ENCODE measurements around the gene DGLUCY.
"Not testable (repeated sequence)": the region's sequence is repeated elsewhere in the genome, so short reads cannot be mapped to it uniquely, and the experiment has no call there.

The DGLUCY gene

GRCh38 chr14:91190853-91191252 lies 77.0 kb downstream of the DGLUCY start:
- H3K36me3 ChIP-seq (ENCODE audit: insufficient read depth): no peaks in the 10 kb centered on the region
- H3K4me3 ChIP-seq (IDR thresholded peaks at IDR 0.05; ENCODE audit: insufficient read depth, low read depth, low read length): no peak overlapping the region
- H3K79me2 ChIP-seq (ENCODE audit: insufficient read depth, low read depth): no peaks in the 10 kb centered on the region
- no peaks in the 10 kb centered on the region for H3K27me3 ChIP-seq (ENCODE audit: insufficient read depth, low read depth)
- H3K27ac ChIP-seq: no peak overlapping the region
- peaks cover 13% of the 10 kb centered on the region for H3K4me1 ChIP-seq (ENCODE audit: low read depth, poor library complexity, severe bottlenecking)
- TF ChIP-seq, protein P1, sequence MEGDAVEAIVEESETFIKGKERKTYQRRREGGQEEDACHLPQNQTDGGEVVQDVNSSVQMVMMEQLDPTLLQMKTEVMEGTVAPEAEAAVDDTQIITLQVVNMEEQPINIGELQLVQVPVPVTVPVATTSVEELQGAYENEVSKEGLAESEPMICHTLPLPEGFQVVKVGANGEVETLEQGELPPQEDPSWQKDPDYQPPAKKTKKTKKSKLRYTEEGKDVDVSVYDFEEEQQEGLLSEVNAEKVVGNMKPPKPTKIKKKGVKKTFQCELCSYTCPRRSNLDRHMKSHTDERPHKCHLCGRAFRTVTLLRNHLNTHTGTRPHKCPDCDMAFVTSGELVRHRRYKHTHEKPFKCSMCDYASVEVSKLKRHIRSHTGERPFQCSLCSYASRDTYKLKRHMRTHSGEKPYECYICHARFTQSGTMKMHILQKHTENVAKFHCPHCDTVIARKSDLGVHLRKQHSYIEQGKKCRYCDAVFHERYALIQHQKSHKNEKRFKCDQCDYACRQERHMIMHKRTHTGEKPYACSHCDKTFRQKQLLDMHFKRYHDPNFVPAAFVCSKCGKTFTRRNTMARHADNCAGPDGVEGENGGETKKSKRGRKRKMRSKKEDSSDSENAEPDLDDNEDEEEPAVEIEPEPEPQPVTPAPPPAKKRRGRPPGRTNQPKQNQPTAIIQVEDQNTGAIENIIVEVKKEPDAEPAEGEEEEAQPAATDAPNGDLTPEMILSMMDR (conservative IDR thresholded peaks at IDR 0.05; ENCODE audit: low read depth, low read length): no peak
- no peak overlapping the region for H3K9ac ChIP-seq
- H2AFZ ChIP-seq (ENCODE audit: low read depth): no peak overlapping the region
- H4K20me1 ChIP-seq (ENCODE audit: insufficient read depth): no peaks in the 10 kb centered on the region
- no peak overlapping the region for H3K4me2 ChIP-seq

DNA sequence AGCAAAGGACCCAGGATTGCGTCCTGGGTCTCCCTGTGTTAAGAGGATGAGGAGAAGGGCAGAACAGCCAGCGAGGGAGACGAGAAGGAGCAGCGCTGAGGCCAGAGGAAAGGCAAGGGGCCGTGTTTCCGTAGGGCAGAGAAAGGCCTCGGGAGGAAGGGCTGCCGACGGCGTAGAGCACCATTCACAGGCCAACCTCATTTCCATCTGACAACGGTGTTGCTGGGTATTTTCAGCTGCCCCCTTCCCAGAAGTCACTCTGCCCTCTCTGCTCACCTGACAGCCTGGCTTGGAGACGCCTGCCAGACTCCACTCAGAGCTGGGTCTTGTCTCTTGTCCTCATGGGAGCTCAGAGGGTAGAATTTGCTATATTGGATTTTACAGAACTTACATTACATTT lies 79.2 kb downstream of the DGLUCY start:
- Histone ChIP-seq H2AFZ (ENCODE audit: low read depth) (no peak overlapping the region), H3K27ac (no peak overlapping the region), H3K36me3 (ENCODE audit: insufficient read depth) (no peaks in the 10 kb centered on the region), H3K4me3 (IDR thresholded peaks at IDR 0.05; ENCODE audit: insufficient read depth, low read depth, low read length) (no peak overlapping the region), H3K4me2 (no peak overlapping the region), H3K9ac (no peak overlapping the region), H3K79me2 (ENCODE audit: insufficient read depth, low read depth) (no peaks in the 10 kb centered on the region), H4K20me1 (ENCODE audit: insufficient read depth) (no peaks in the 10 kb centered on the region), H3K4me1 (ENCODE audit: low read depth, poor library complexity, severe bottlenecking) (peaks cover 35% of the 10 kb centered on the region), H3K27me3 (ENCODE audit: insufficient read depth, low read depth) (no peaks in the 10 kb centered on the region)
- TF ChIP-seq, protein P1 (conservative IDR thresholded peaks at IDR 0.05; ENCODE audit: low read depth, low read length): no peak

DNA sequence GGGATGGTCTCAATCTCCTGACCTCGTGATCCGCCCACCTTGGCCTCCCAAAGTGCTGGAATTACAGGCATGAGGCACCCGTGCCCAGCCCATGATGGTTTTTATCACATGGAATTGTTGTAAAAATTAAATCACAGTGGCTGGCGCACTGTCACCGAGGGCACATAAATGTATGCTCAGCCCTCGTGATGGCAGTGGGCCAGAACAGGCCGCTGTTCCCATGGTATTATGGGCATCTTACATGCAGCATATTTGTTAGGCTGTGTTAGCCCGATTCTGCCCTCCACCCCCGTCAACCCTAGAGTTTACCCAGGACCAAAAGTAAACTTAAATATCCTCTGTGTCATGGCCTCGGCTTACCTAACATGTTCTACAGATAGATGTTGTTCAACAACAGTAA lies 82.0 kb downstream of the DGLUCY start:
- no peaks in the 10 kb centered on the region for H3K79me2 ChIP-seq (ENCODE audit: insufficient read depth, low read depth)

GRCh38 chr14:91197631-91198030 lies 83.8 kb downstream of the DGLUCY start:
- peaks cover 46% of the 10 kb centered on the region for H3K4me1 ChIP-seq (ENCODE audit: low read depth, poor library complexity, severe bottlenecking)
- TF ChIP-seq, protein P1 (conservative IDR thresholded peaks at IDR 0.05; ENCODE audit: low read depth, low read length): no peak
- H3K4me3 ChIP-seq (IDR thresholded peaks at IDR 0.05; ENCODE audit: insufficient read depth, low read depth, low read length): no peak overlapping the region
- no peak overlapping the region for H2AFZ ChIP-seq (ENCODE audit: low read depth)
- peak overlapping the region; percentile 73 for H3K27ac ChIP-seq
- H3K9ac ChIP-seq: no peak overlapping the region
- H3K36me3 ChIP-seq (ENCODE audit: insufficient read depth): no peaks in the 10 kb centered on the region
- H3K79me2 ChIP-seq (ENCODE audit: insufficient read depth, low read depth): no peaks in the 10 kb centered on the region
- no peaks in the 10 kb centered on the region for H4K20me1 ChIP-seq (ENCODE audit: insufficient read depth)
- H3K27me3 ChIP-seq (ENCODE audit: insufficient read depth, low read depth): no peaks in the 10 kb centered on the region
- H3K4me2 ChIP-seq: peak overlapping the region; percentile 63; the same call in 1 of the 2 replicates

More for the DNA sequence above, 82.0 kb downstream of the DGLUCY start:
- peak overlapping the region; percentile 63; the same call in 1 of the 2 replicates for H3K4me2 ChIP-seq
- H2AFZ ChIP-seq (ENCODE audit: low read depth): no peak overlapping the region
- H3K9ac ChIP-seq: no peak overlapping the region
- no peaks in the 10 kb centered on the region for H3K36me3 ChIP-seq (ENCODE audit: insufficient read depth)
- no peaks in the 10 kb centered on the region for H4K20me1 ChIP-seq (ENCODE audit: insufficient read depth)
- TF ChIP-seq, protein P1 (conservative IDR thresholded peaks at IDR 0.05; ENCODE audit: low read depth, low read length): no peak
- H3K27me3 ChIP-seq (ENCODE audit: insufficient read depth, low read depth): no peaks in the 10 kb centered on the region
- H3K4me3 ChIP-seq (IDR thresholded peaks at IDR 0.05; ENCODE audit: insufficient read depth, low read depth, low read length): no peak overlapping the region
- peaks cover 46% of the 10 kb centered on the region for H3K4me1 ChIP-seq (ENCODE audit: low read depth, poor library complexity, severe bottlenecking)
- H3K27ac ChIP-seq: peak overlapping the region; percentile 73; the same call in 1 of the 2 replicates

- not testable (repeated sequence) for H3K4me3 ChIP-seq (IDR thresholded peaks at IDR 0.05; ENCODE audit: insufficient read depth, low read depth, low read length); H3K79me2 ChIP-seq (ENCODE audit: insufficient read depth, low read depth); H2AFZ ChIP-seq (ENCODE audit: low read depth); H4K20me1 ChIP-seq (ENCODE audit: insufficient read depth); H3K36me3 ChIP-seq (ENCODE audit: insufficient read depth); H3K27me3 ChIP-seq (ENCODE audit: insufficient read depth, low read depth); H3K27ac ChIP-seq; H3K4me2 ChIP-seq; H3K9ac ChIP-seq
- H3K4me1 ChIP-seq (ENCODE audit: low read depth, poor library complexity, severe bottlenecking): peaks cover 34% of the 10 kb centered on the region
Measured at GRCh38 chr14:91200802-91201201, 86.9 kb downstream of the DGLUCY start.

All from KMS-11 (cell line).